IMR-90 (cell line): ENCODE data around the gene EPB41L1. TPM values are rescaled to one million over a fixed set of nuclear protein-coding genes. Genes with fewer than 3 reads are reported as not detected.

Source experiments
- ATAC-seq: fragments of 200-7000 bp; cut with Tn5 transposase; 2 replicates; pipeline ENCODE4 v1.9.1; 2020; ENCODE audit warnings: low read depth, mild to moderate bottlenecking, moderate library complexity
- BruUV-seq: library from RNA; stranded (reverse); fragments of 400-500 nt; replicated peaks from 2 replicates; lab custom pipeline; 2021; lab: Mats Ljungman, UMichigan
- CTCF ChIA-PET: fragments of 300-600 bp; formaldehyde crosslinking; extraction: SDS; loops from one replicate; lab custom pipeline; 2021; ENCODE audit warnings: antibody characterized with exemption; lab: Yijun Ruan, JAX
- POLR2A ChIA-PET: fragments of 300-600 bp; sonication (Branson Sonifier 250); formaldehyde crosslinking; loops from one replicate; lab custom pipeline; 2022; ENCODE audit warnings: antibody characterized with exemption; ENCODE audit not compliant: unreplicated experiment; lab: Charles Lee
- DNase-seq: peaks from one replicate; pipeline ENCODE4 v3.0.0; 2013
- H2AFZ ChIP-seq: replicated peaks from 2 replicates; pipeline ENCODE3; 2013; ENCODE audit warnings: low read length, mild to moderate bottlenecking; ENCODE audit not compliant: poor library complexity
- H2AK5ac ChIP-seq: 2 replicates; pipeline ENCODE4 v1.6.1; 2013; ENCODE audit warnings: low read depth, low read length, inconsistent platforms
- H2AK9ac ChIP-seq: replicated peaks from 2 replicates; pipeline ENCODE3; 2013; ENCODE audit warnings: mild to moderate bottlenecking, low read depth, low read length, moderate library complexity; ENCODE audit not compliant: poor library complexity
- H2BK120ac ChIP-seq: 2 replicates; pipeline ENCODE4 v1.6.1; 2013; ENCODE audit warnings: low read depth, low read length, inconsistent platforms
- H2BK15ac ChIP-seq: 3 replicates; pipeline ENCODE4 v1.6.1; 2013; ENCODE audit warnings: low read depth, low read length, inconsistent platforms
- H2BK20ac ChIP-seq: 2 replicates; pipeline ENCODE4 v1.6.1; 2013; ENCODE audit warnings: low read depth, mild to moderate bottlenecking, inconsistent platforms, low read length, moderate library complexity
- H2BK5ac ChIP-seq: 2 replicates; pipeline ENCODE4 v1.6.1; 2013; ENCODE audit warnings: mild to moderate bottlenecking, low read depth, low read length, inconsistent platforms; ENCODE audit not compliant: poor library complexity, severe bottlenecking
- H3K14ac ChIP-seq: replicated peaks from 2 replicates; pipeline ENCODE4 v1.6.1; 2013; ENCODE audit warnings: low read depth, low read length, inconsistent platforms
- H3K18ac ChIP-seq: 2 replicates; pipeline ENCODE4 v1.6.1; 2013; ENCODE audit warnings: low read depth, low read length, control low read depth
- H3K23ac ChIP-seq: 2 replicates; pipeline ENCODE4 v1.6.1; 2013; ENCODE audit warnings: low read depth, low read length, inconsistent platforms
- H3K27ac ChIP-seq: 2 replicates; pipeline ENCODE4 v1.5.1; 2013; ENCODE audit warnings: mild to moderate bottlenecking, control low read depth, low read length; ENCODE audit not compliant: insufficient read depth
- H3K27me3 ChIP-seq: 2 replicates; pipeline ENCODE4 v1.6.1; 2013; ENCODE audit warnings: low read length; ENCODE audit not compliant: control insufficient read depth, insufficient read depth
- H3K36me3 ChIP-seq: 2 replicates; pipeline ENCODE4 v1.6.1; 2013; ENCODE audit warnings: low read length, mixed read lengths; ENCODE audit not compliant: control insufficient read depth, insufficient read depth
- H3K4ac ChIP-seq: 2 replicates; pipeline ENCODE4 v1.6.1; 2013; ENCODE audit warnings: low read depth, low read length, inconsistent platforms
- H3K4me1 ChIP-seq: 2 replicates; pipeline ENCODE4 v1.6.1; 2013; ENCODE audit warnings: low read length, mixed read lengths; ENCODE audit not compliant: control insufficient read depth, insufficient read depth
- H3K4me2 ChIP-seq: 2 replicates; pipeline ENCODE4 v1.6.1; 2013; ENCODE audit warnings: low read depth, mild to moderate bottlenecking, control low read depth, low read length, moderate library complexity
- H3K4me3 ChIP-seq: 2 replicates; pipeline ENCODE4 v1.5.1; 2013; ENCODE audit warnings: low read depth, mild to moderate bottlenecking, control low read depth, low read length, moderate library complexity; ENCODE audit not compliant: insufficient read depth
- H3K56ac ChIP-seq: 2 replicates; pipeline ENCODE4 v1.6.1; 2013; ENCODE audit warnings: low read length, inconsistent platforms; ENCODE audit not compliant: insufficient read depth; ENCODE audit errors: extremely low read depth
- H3K79me1 ChIP-seq, 2 experiments: 2 replicates each; pipeline ENCODE4 v1.6.1; 2013; ENCODE audit warnings: low read length in 2 of 2, inconsistent platforms in 1 of 2, low read depth in 1 of 2
- H3K9ac ChIP-seq: 2 replicates; pipeline ENCODE4 v1.6.1; 2013; ENCODE audit warnings: low read depth, low read length, control low read depth
- H3K9me1 ChIP-seq: 2 replicates; pipeline ENCODE4 v1.6.1; 2013; ENCODE audit warnings: low read length, inconsistent platforms; ENCODE audit not compliant: insufficient read depth
- H3K9me3 ChIP-seq: 2 replicates; pipeline ENCODE4 v1.6.1; 2013; ENCODE audit warnings: low read length; ENCODE audit not compliant: control insufficient read depth, insufficient read depth
- H4K20me1 ChIP-seq: 2 replicates; pipeline ENCODE4 v1.6.1; 2013; ENCODE audit warnings: low read length, inconsistent platforms; ENCODE audit not compliant: insufficient read depth
- H4K5ac ChIP-seq: 2 replicates; pipeline ENCODE4 v1.6.1; 2013; ENCODE audit warnings: mild to moderate bottlenecking, low read depth, low read length, control low read depth
- H4K8ac ChIP-seq, 2 experiments: 2 replicates each; pipeline ENCODE4 v1.6.1; 2013; ENCODE audit warnings: low read depth in 2 of 2, low read length in 2 of 2, control low read depth in 1 of 2, inconsistent platforms in 1 of 2
- H4K91ac ChIP-seq: 2 replicates; pipeline ENCODE4 v1.6.1; 2013; ENCODE audit warnings: low read depth, low read length, inconsistent platforms; ENCODE audit not compliant: insufficient read depth
- BHLHE40 ChIP-seq: fragments of 150-350 bp; IDR thresholded peaks from 2 replicates; pipeline ENCODE4 v1.6.1; 2016; ENCODE audit warnings: mild to moderate bottlenecking, low read depth, low read length
- CEBPB ChIP-seq: IDR thresholded peaks from 2 replicates; pipeline ENCODE4 v1.6.1; 2012; ENCODE audit warnings: low read depth, low read length, improper control_type of control experiment
- CHD1 ChIP-seq: IDR thresholded peaks from 2 replicates; pipeline ENCODE4 v1.6.1; 2012; ENCODE audit warnings: low read depth, low read length, improper control_type of control experiment
- FOS ChIP-seq: fragments of 150-350 bp; IDR thresholded peaks from 2 replicates; pipeline ENCODE4 v1.6.1; 2016; ENCODE audit warnings: low read depth, low read length
- MAFK ChIP-seq: IDR thresholded peaks from 2 replicates; pipeline ENCODE4 v1.6.1; 2012; ENCODE audit warnings: low read depth, low read length, improper control_type of control experiment
- MAZ ChIP-seq: IDR thresholded peaks from 2 replicates; pipeline ENCODE4 v1.6.1; 2012; ENCODE audit warnings: low read depth, mild to moderate bottlenecking, low read length, improper control_type of control experiment, moderate library complexity, borderline replicate concordance
- MXI1 ChIP-seq: IDR thresholded peaks from 2 replicates; pipeline ENCODE4 v1.6.1; 2012; ENCODE audit warnings: low read depth, mild to moderate bottlenecking, low read length, moderate library complexity, borderline replicate concordance
- NFE2L2 ChIP-seq: fragments of 150-350 bp; IDR thresholded peaks from 2 replicates; pipeline ENCODE4 v1.6.1; 2016; ENCODE audit warnings: low read depth, mild to moderate bottlenecking, low read length
- POLR2A ChIP-seq: IDR thresholded peaks from 2 replicates; pipeline ENCODE4 v1.6.1; 2012; ENCODE audit warnings: mild to moderate bottlenecking, low read depth, low read length
- RAD21 ChIP-seq: IDR thresholded peaks from 2 replicates; pipeline ENCODE4 v1.6.1; 2012; ENCODE audit warnings: low read length, improper control_type of control experiment
- RCOR1 ChIP-seq: IDR thresholded peaks from 2 replicates; pipeline ENCODE4 v1.6.1; 2012; ENCODE audit warnings: mild to moderate bottlenecking, low read length, improper control_type of control experiment; ENCODE audit not compliant: insufficient replicate concordance
- RFX5 ChIP-seq: IDR thresholded peaks from 2 replicates; pipeline ENCODE4 v1.8.0; 2012; ENCODE audit warnings: low read depth, mild to moderate bottlenecking, low read length, moderate library complexity
- SMC3 ChIP-seq: fragments of 150-350 bp; IDR thresholded peaks from 2 replicates; pipeline ENCODE4 v1.6.1; 2016; ENCODE audit warnings: low read depth, mild to moderate bottlenecking, antibody characterized with exemption, low read length, moderate library complexity
- WGBS, 2 experiments: methylation state at CpG; one replicate each; pipeline versions ENCODE4 v1.1.5 to v1.1.7; 2013; ENCODE audit warnings: missing lambda C conversion rate in 2 of 2; ENCODE audit not compliant: insufficient read length in 1 of 2; ENCODE audit errors: extremely low coverage in 2 of 2; 5-methylcytosine and 5-hydroxymethylcytosine counted together
- dilution Hi-C: fragments of 300-500 bp; cut with HindIII; formaldehyde crosslinking; loops from one replicate; pipeline ENCODE4 v1.14.3; 2018; ENCODE audit warnings: low sequenced_read_pairs; ENCODE audit not compliant: unreplicated experiment
- in situ Hi-C: fragments of 300-500 bp; cut with MboI; formaldehyde crosslinking; loops from 3 replicates; pipeline ENCODE4 v1.14.3; 2019; ENCODE audit warnings: low sequenced_read_pairs, inconsistent platforms, mixed read lengths
- intact Hi-C: fragments of 100-400 bp; cut with micrococcal nuclease; formaldehyde crosslinking; loops from 2 replicates; pipeline ENCODE4 v1.10.0; 2022
- polyA plus RNA-seq, 3 experiments: library from polyadenylated mRNA; depleted of rRNA; stranded (reverse); fragments of >200 nt; gene quantifications; 2 replicates each; pipeline ENCODE4 v1.2.3, GENCODE V29; 2012; ENCODE audit warnings: low replicate concordance in 1 of 3
- total RNA-seq: library from RNA; depleted of rRNA; stranded (reverse); fragments of >200 nt; gene quantifications from 2 replicates; pipeline ENCODE4 v1.2.3, GENCODE V29; 2012
- TF ChIP-seq, protein P1 (sequence below): conservative IDR thresholded peaks from 2 replicates; pipeline ENCODE4 v1.5.1; 2012; ENCODE audit warnings: mild to moderate bottlenecking, low read depth, low read length, improper control_type of control experiment
- TF ChIP-seq, protein P2 (sequence below): fragments of 150-350 bp; IDR thresholded peaks from 2 replicates; pipeline ENCODE4 v1.6.1; 2017; ENCODE audit warnings: mild to moderate bottlenecking, antibody characterized with exemption, low read length, low read depth
- TF ChIP-seq, protein P3 (sequence below): fragments of 150-350 bp; IDR thresholded peaks from 2 replicates; pipeline ENCODE4 v1.6.1; 2016; ENCODE audit warnings: low read depth, mild to moderate bottlenecking, low read length, moderate library complexity, borderline replicate concordance

The EPB41L1 gene
- total and polyA plus RNA-seq, 2 of the 4 experiments (the other 2 are of a cell fraction): 12.5 to 33.7 TPM

- Histone ChIP-seq H3K14ac (no peak overlapping the region), H2BK5ac (no peak overlapping the region), H3K9me1 (peaks cover 7% of the 10 kb centered on the region), H4K5ac (no peak overlapping the region), H2AK9ac (no peak overlapping the region), H3K56ac (no peak overlapping the region), H3K4me1 (peaks cover 14% of the 10 kb centered on the region), H3K36me3 (no peaks in the 10 kb centered on the region), H3K4me2 (no peak overlapping the region), H3K9ac (no peak overlapping the region), H4K20me1 (peaks cover 4% of the 10 kb centered on the region), H3K27ac (no peak overlapping the region), H2AFZ (no peak overlapping the region), H2BK15ac (no peak overlapping the region), H4K8ac (no peak overlapping the region), H3K23ac (no peak overlapping the region), H2BK20ac (no peak overlapping the region), H3K79me1 (peaks cover 4% of the 10 kb centered on the region in 2 experiments; a peak in 2 of 4 replicates), H4K91ac (no peak overlapping the region), H2AK5ac (no peak overlapping the region), H3K9me3 (no peaks in the 10 kb centered on the region), H3K4me3 (no peak overlapping the region), H2BK120ac (no peak overlapping the region), H3K27me3 (peaks cover 7% of the 10 kb centered on the region), H3K4ac (no peak overlapping the region), H3K18ac (no peak overlapping the region)
- no TSS peak for BruUV-seq
- DNase-seq (no peak), ATAC-seq (no peak)
- ChIA-PET CTCF (interaction anchor here (0.7 kb wide), 1 partner anchor 12 kb away, joined by 3 read pairs; no protein-coding TSS in a partner anchor), POLR2A (no interaction called here)
- dilution Hi-C loops: no loop called here
- no CpG with 5 or more reads among the region's 3 CpGs for WGBS, 2 experiments
- in situ Hi-C loops: no loop called here
- intact Hi-C loops: no loop called here
- no peak for TF ChIP-seq RFX5
- TF ChIP-seq MAZ: no peak
- TF ChIP-seq BHLHE40: no peak
- no peak for TF ChIP-seq CHD1
- TF ChIP-seq MAFK: no peak
- TF ChIP-seq, protein P1, sequence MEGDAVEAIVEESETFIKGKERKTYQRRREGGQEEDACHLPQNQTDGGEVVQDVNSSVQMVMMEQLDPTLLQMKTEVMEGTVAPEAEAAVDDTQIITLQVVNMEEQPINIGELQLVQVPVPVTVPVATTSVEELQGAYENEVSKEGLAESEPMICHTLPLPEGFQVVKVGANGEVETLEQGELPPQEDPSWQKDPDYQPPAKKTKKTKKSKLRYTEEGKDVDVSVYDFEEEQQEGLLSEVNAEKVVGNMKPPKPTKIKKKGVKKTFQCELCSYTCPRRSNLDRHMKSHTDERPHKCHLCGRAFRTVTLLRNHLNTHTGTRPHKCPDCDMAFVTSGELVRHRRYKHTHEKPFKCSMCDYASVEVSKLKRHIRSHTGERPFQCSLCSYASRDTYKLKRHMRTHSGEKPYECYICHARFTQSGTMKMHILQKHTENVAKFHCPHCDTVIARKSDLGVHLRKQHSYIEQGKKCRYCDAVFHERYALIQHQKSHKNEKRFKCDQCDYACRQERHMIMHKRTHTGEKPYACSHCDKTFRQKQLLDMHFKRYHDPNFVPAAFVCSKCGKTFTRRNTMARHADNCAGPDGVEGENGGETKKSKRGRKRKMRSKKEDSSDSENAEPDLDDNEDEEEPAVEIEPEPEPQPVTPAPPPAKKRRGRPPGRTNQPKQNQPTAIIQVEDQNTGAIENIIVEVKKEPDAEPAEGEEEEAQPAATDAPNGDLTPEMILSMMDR: no peak
- TF ChIP-seq, protein P2, sequence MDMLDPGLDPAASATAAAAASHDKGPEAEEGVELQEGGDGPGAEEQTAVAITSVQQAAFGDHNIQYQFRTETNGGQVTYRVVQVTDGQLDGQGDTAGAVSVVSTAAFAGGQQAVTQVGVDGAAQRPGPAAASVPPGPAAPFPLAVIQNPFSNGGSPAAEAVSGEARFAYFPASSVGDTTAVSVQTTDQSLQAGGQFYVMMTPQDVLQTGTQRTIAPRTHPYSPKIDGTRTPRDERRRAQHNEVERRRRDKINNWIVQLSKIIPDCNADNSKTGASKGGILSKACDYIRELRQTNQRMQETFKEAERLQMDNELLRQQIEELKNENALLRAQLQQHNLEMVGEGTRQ: no peak
- no peak for TF ChIP-seq CEBPB
- TF ChIP-seq RCOR1: no peak
- TF ChIP-seq, protein P3, sequence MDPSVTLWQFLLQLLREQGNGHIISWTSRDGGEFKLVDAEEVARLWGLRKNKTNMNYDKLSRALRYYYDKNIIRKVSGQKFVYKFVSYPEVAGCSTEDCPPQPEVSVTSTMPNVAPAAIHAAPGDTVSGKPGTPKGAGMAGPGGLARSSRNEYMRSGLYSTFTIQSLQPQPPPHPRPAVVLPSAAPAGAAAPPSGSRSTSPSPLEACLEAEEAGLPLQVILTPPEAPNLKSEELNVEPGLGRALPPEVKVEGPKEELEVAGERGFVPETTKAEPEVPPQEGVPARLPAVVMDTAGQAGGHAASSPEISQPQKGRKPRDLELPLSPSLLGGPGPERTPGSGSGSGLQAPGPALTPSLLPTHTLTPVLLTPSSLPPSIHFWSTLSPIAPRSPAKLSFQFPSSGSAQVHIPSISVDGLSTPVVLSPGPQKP: no peak
- no peak for TF ChIP-seq MXI1
- TF ChIP-seq RAD21: no peak
- TF ChIP-seq SMC3: no peak
- no peak for TF ChIP-seq FOS
- no peak for TF ChIP-seq NFE2L2
- no peak for TF ChIP-seq POLR2A
These were observed 4.1 kb upstream of the EPB41L1 start for GRCh38 chr20:36150489-36150846.
